MM.1S (cell line): ENCODE results near the gene IL2RA.

Experiments used
- DNase-seq: peaks from one replicate; pipeline ENCODE4 v3.0.0-alpha.2; 2015
- H2AFZ ChIP-seq: fragments of 300-600 bp; sonication (generic); 2 replicates; pipeline ENCODE4 v1.6.0; 2016; ENCODE audit warnings: antibody characterized with exemption, low read length
- H3F3A ChIP-seq: fragments of 300-600 bp; sonication (generic); 2 replicates; pipeline ENCODE4 v1.6.1; 2016; ENCODE audit warnings: mild to moderate bottlenecking, antibody characterized with exemption, low read length, moderate library complexity, mixed read lengths; ENCODE audit not compliant: insufficient read depth
- H3K27ac ChIP-seq: fragments of 300-600 bp; sonication (generic); 2 replicates; pipeline ENCODE4 v1.5.1; 2016; ENCODE audit warnings: mild to moderate bottlenecking, low read length
- H3K27me3 ChIP-seq: fragments of 300-600 bp; sonication (generic); replicated peaks from 2 replicates; pipeline ENCODE4 v1.6.0; 2016; ENCODE audit warnings: low read length; ENCODE audit not compliant: insufficient read depth
- H3K36me3 ChIP-seq: fragments of 300-600 bp; sonication (generic); replicated peaks from 2 replicates; pipeline ENCODE4 v1.6.1; 2016; ENCODE audit warnings: mild to moderate bottlenecking, low read length, mixed read lengths; ENCODE audit not compliant: insufficient read depth
- H3K4me1 ChIP-seq: fragments of 300-600 bp; sonication (generic); 2 replicates; pipeline ENCODE4 v1.6.1; 2016; ENCODE audit warnings: low read length, mixed read lengths
- H3K4me2 ChIP-seq: fragments of 300-600 bp; sonication (generic); 2 replicates; pipeline ENCODE4 v1.6.0; 2016; ENCODE audit warnings: low read depth, low read length
- H3K4me3 ChIP-seq: fragments of 300-600 bp; sonication (generic); 2 replicates; pipeline ENCODE4 v1.5.1; 2016; ENCODE audit warnings: low read length, mixed read lengths
- H3K79me2 ChIP-seq: fragments of 300-600 bp; sonication (generic); 2 replicates; pipeline ENCODE4 v1.6.1; 2016; ENCODE audit warnings: mixed run types, low read length, mixed read lengths
- H3K9ac ChIP-seq: fragments of 300-600 bp; sonication (generic); 2 replicates; pipeline ENCODE4 v1.6.1; 2016; ENCODE audit warnings: low read length, mixed read lengths
- H3K9me2 ChIP-seq: fragments of 300-600 bp; sonication (generic); replicated peaks from 2 replicates; pipeline ENCODE4 v1.6.1; 2016; ENCODE audit warnings: mild to moderate bottlenecking, low read length, mixed read lengths; ENCODE audit not compliant: insufficient read depth
- H3K9me3 ChIP-seq: fragments of 300-600 bp; sonication (generic); replicated peaks from 2 replicates; pipeline ENCODE4 v1.6.1; 2016; ENCODE audit warnings: mild to moderate bottlenecking, low read length, mixed read lengths; ENCODE audit not compliant: insufficient read depth
- H4K20me1 ChIP-seq: fragments of 300-600 bp; sonication (generic); 2 replicates; pipeline ENCODE4 v1.6.1; 2016; ENCODE audit warnings: mild to moderate bottlenecking, low read length, moderate library complexity, mixed read lengths; ENCODE audit not compliant: insufficient read depth
- CTCF ChIP-seq: fragments of 300-600 bp; sonication (generic); IDR thresholded peaks from 2 replicates; pipeline ENCODE4 v1.5.1; 2016; ENCODE audit warnings: antibody characterized with exemption, low read length, mixed read lengths
- EZH2 ChIP-seq: fragments of 300-600 bp; sonication (generic); optimal IDR thresholded peaks from 2 replicates; pipeline ENCODE3; 2017; ENCODE audit warnings: low read depth, mild to moderate bottlenecking, antibody characterized with exemption, low read length, mixed read lengths
- EZH2phosphoT487 ChIP-seq: fragments of 300-600 bp; sonication (generic); IDR thresholded peaks from 2 replicates; pipeline ENCODE4 v1.6.1; 2018; ENCODE audit warnings: antibody characterized with exemption, low read length

The IL2RA gene

GRCh38 chr10:6050801-6051445 lies 11.2 kb downstream of the IL2RA start:
- no peaks in the 10 kb centered on the region for H3K36me3 ChIP-seq
- peaks cover 72% of the 10 kb centered on the region for H3K27me3 ChIP-seq
- peaks cover 28% of the 10 kb centered on the region for H3K4me1 ChIP-seq
- peak overlapping the region; percentile 92 for H3K4me2 ChIP-seq
- DNase-seq: peak; percentile 89
- TF ChIP-seq EZH2 (no peak), CTCF (peak; percentile 35), EZH2phosphoT487 (peak; percentile 95)
- peak overlapping the region; percentile 52 for H3K4me3 ChIP-seq
- no peaks in the 10 kb centered on the region for H4K20me1 ChIP-seq
- peaks cover 33% of the 10 kb centered on the region for H3F3A ChIP-seq
- no peak overlapping the region for H2AFZ ChIP-seq
- H3K9ac ChIP-seq: no peak overlapping the region
- no peaks in the 10 kb centered on the region for H3K9me2 ChIP-seq
- no peaks in the 10 kb centered on the region for H3K9me3 ChIP-seq
- H3K79me2 ChIP-seq: no peaks in the 10 kb centered on the region
- H3K27ac ChIP-seq: peak overlapping the region; percentile 2; the same call in 1 of the 2 replicates

GRCh38 chr10:6049031-6049400 lies 13.2 kb downstream of the IL2RA start:
- H4K20me1 ChIP-seq: no peaks in the 10 kb centered on the region
- H3K4me3 ChIP-seq: no peak overlapping the region
- H3K9me3 ChIP-seq: no peaks in the 10 kb centered on the region
- H3K4me2 ChIP-seq: no peak overlapping the region
- H3K27me3 ChIP-seq: peaks cover 75% of the 10 kb centered on the region
- peaks cover 28% of the 10 kb centered on the region for H3K4me1 ChIP-seq
- TF ChIP-seq CTCF (no peak), EZH2 (no peak), EZH2phosphoT487 (no peak)
- no peaks in the 10 kb centered on the region for H3K9me2 ChIP-seq
- no peak for DNase-seq
- H3K36me3 ChIP-seq: no peaks in the 10 kb centered on the region
- no peak overlapping the region for H3K27ac ChIP-seq
- peaks cover 33% of the 10 kb centered on the region for H3F3A ChIP-seq
- no peaks in the 10 kb centered on the region for H3K79me2 ChIP-seq
- H3K9ac ChIP-seq: no peak overlapping the region
- H2AFZ ChIP-seq: no peak overlapping the region

- Histone ChIP-seq H3K9ac (no peak overlapping the region), H3K4me2 (no peak overlapping the region), H3K27ac (no peak overlapping the region), H3K9me2 (no peaks in the 10 kb centered on the region), H3K36me3 (no peaks in the 10 kb centered on the region), H2AFZ (no peak overlapping the region), H3K4me3 (no peak overlapping the region), H3F3A (peaks cover 33% of the 10 kb centered on the region), H3K27me3 (peaks cover 75% of the 10 kb centered on the region), H3K79me2 (no peaks in the 10 kb centered on the region), H3K9me3 (no peaks in the 10 kb centered on the region), H3K4me1 (peaks cover 28% of the 10 kb centered on the region), H4K20me1 (no peaks in the 10 kb centered on the region)
- no peak for DNase-seq
- TF ChIP-seq EZH2 (no peak), EZH2phosphoT487 (no peak), CTCF (no peak)
These were observed 13.7 kb downstream of the IL2RA start for GRCh38 chr10:6048281-6049030.
